HG03280 (cell line): ENCODE data around the gene LRRC18.

ENCODE experiments used
- ATAC-seq: cut with Tn5 transposase; IDR thresholded peaks from one replicate; pipeline ENCODE4 v1.9.1; 2021; ENCODE audit warnings: mild to moderate bottlenecking, moderate library complexity; ENCODE audit not compliant: unreplicated experiment

The LRRC18 gene

GRCh38 chr10:48884179-48885045 is 55.2 kb downstream of the LRRC18 start:
- ATAC-seq, result no peak

GRCh38 chr10:48883701-48884100 is 55.9 kb downstream of the LRRC18 start:
- ATAC-seq, result no peak

GRCh38 chr10:48882881-48883280 is 56.8 kb downstream of the LRRC18 start:
- ATAC-seq, result no peak

- no peak for ATAC-seq
Measured at GRCh38 chr10:48881937-48882336, 57.7 kb downstream of the LRRC18 start.

GRCh38 chr10:48880016-48880705 is 59.5 kb downstream of the LRRC18 start:
- no peak for ATAC-seq

- ATAC-seq, result no peak
Measured at GRCh38 chr10:48879451-48879850, 60.2 kb downstream of the LRRC18 start.

GRCh38 chr10:48878091-48878490 is 61.5 kb downstream of the LRRC18 start:
- ATAC-seq, result no peak

- no peak for ATAC-seq
Measured at GRCh38 chr10:48872234-48872633, 67.4 kb downstream of the LRRC18 start.
